Neutrophil (primary cell): Measurements from ENCODE around the gene STXBP4.

ENCODE experiments used
- H3K27ac ChIP-seq: fragments of 200-600 bp; sonication (generic); 2 replicates; pipeline ENCODE4 v1.5.1; 2016; ENCODE audit warnings: mild to moderate bottlenecking, moderate library complexity
- H3K27me3 ChIP-seq: fragments of 200-600 bp; sonication (generic); 2 replicates; pipeline ENCODE4 v1.6.0; 2016; ENCODE audit warnings: mild to moderate bottlenecking
- H3K36me3 ChIP-seq: fragments of 200-600 bp; sonication (generic); 2 replicates; pipeline ENCODE4 v1.5.1; 2017
- H3K4me1 ChIP-seq, 2 experiments: fragments of 200-600 bp in 1 of 2; sonication (generic) in 1 of 2; 1 replicate in 1 of 2; 2 replicates in 1 of 2; pipeline versions ENCODE4 v1.5.1 to v1.6.1; 2013 to 2016; ENCODE audit warnings: low read depth in 1 of 2, low read length in 1 of 2, mild to moderate bottlenecking in 1 of 2, moderate library complexity in 1 of 2; ENCODE audit not compliant: control insufficient read depth in 1 of 2, insufficient read depth in 1 of 2
- H3K4me3 ChIP-seq, 2 experiments: fragments of 200-600 bp in 1 of 2; sonication (generic) in 1 of 2; 1 replicate in 1 of 2; 2 replicates in 1 of 2; pipeline ENCODE4 v1.5.1; 2013 to 2016; ENCODE audit warnings: low read depth in 1 of 2, low read length in 1 of 2, mild to moderate bottlenecking in 1 of 2, moderate library complexity in 1 of 2
- H3K9me3 ChIP-seq: fragments of 200-600 bp; sonication (generic); 2 replicates; pipeline ENCODE4 v1.5.1; 2016
- TF ChIP-seq, protein P1 (sequence below): fragments of 200-600 bp; sonication (generic); IDR thresholded peaks from 2 replicates; pipeline ENCODE4 v1.5.1; 2016; ENCODE audit warnings: antibody characterized with exemption

The STXBP4 gene

DNA sequence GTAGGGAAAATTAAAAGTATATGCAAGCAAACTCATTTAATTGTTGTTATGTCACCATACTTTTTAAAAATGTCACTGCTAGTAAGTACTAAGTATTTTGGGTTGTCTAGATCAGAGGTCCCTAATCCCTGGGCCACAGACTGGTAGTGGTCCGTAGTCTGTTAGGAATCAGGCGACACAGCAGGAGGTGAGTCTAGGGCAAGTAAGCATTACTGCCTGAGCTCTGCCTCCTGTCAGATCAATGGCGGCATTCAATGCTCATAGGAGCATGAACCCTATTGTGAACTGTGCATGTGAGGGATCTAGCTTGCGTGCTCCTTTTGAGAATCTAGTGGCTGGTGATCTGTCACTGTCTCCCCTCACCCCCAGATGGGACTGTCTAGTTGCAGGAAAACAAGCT lies 21.6 kb downstream of the STXBP4 start:
- Histone ChIP-seq H3K9me3 (no peaks in the 10 kb centered on the region), H3K27ac (no peak overlapping the region), H3K4me1 (no peaks in the 10 kb centered on the region), H3K36me3 (no peaks in the 10 kb centered on the region), H3K27me3 (no peaks in the 10 kb centered on the region), H3K4me3 (no peak overlapping the region)
- TF ChIP-seq, protein P1, sequence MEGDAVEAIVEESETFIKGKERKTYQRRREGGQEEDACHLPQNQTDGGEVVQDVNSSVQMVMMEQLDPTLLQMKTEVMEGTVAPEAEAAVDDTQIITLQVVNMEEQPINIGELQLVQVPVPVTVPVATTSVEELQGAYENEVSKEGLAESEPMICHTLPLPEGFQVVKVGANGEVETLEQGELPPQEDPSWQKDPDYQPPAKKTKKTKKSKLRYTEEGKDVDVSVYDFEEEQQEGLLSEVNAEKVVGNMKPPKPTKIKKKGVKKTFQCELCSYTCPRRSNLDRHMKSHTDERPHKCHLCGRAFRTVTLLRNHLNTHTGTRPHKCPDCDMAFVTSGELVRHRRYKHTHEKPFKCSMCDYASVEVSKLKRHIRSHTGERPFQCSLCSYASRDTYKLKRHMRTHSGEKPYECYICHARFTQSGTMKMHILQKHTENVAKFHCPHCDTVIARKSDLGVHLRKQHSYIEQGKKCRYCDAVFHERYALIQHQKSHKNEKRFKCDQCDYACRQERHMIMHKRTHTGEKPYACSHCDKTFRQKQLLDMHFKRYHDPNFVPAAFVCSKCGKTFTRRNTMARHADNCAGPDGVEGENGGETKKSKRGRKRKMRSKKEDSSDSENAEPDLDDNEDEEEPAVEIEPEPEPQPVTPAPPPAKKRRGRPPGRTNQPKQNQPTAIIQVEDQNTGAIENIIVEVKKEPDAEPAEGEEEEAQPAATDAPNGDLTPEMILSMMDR: no peak

DNA sequence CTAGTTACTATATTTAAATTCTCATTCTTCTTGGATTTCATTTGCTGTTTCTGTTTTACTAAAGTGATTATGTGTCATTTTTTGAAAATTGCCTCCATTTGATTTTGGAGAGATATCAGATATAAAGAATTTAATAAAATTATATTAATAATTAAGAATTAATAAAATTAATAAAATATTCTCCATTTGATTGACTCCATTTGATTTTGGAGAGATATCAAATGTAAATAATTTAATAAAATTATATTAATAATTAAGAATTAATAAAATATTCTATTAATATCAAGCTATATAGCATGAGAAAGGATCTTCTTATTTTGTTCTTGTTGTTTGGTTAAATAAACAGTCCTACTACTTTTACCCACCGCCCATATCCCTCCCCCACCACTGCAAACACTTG lies 23.0 kb downstream of the STXBP4 start:
- Histone ChIP-seq H3K27ac (no peak overlapping the region), H3K36me3 (no peaks in the 10 kb centered on the region), H3K4me3 (no peak overlapping the region), H3K27me3 (no peaks in the 10 kb centered on the region), H3K9me3 (no peaks in the 10 kb centered on the region), H3K4me1 (no peaks in the 10 kb centered on the region)
- TF ChIP-seq, protein P1: no peak

DNA sequence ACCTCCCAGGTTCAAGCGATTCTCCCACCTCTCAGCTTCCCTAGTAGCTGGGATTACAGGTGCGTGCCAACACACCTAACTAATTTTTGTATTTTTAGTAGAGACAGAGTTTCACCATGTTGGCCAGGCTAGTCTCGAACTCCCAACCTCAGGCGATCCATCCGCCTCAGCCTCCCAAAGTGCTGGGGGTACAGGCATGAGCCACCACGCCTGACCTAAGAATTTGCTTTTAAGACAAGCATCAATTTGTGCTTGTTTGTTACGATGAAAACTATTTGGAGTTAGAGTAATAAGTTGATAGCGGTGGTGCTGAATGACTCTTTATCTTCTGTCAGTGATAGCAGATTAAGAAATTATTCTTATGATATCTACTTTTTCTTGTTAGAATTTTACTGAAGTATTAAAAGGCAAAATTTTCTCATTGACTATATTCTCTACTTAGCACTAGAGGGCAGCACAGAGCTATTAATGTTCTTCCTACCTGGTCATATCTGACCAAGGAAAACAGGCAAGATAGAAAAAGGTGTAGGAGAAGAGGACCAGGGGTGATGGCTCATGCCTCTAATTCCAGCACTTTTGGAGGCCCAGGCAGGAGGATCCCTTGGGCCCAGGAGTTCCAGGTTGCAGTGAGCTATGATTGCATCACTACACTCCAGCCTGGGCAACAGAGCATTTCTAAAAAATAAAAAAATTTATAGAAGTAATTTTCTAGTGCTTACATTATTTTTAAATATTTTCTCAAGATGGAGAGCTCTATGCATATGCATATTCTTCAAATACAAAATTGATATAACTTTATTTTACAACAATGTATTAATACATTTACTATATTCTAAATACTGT lies 24.5 kb downstream of the STXBP4 start:
- H3K36me3 ChIP-seq: no peaks in the 10 kb centered on the region
- H3K4me1 ChIP-seq: no peaks in the 10 kb centered on the region
- TF ChIP-seq, protein P1: no peak
- H3K4me3 ChIP-seq: no peak overlapping the region
- H3K27ac ChIP-seq: no peak overlapping the region
- no peaks in the 10 kb centered on the region for H3K27me3 ChIP-seq
- no peaks in the 10 kb centered on the region for H3K9me3 ChIP-seq

DNA sequence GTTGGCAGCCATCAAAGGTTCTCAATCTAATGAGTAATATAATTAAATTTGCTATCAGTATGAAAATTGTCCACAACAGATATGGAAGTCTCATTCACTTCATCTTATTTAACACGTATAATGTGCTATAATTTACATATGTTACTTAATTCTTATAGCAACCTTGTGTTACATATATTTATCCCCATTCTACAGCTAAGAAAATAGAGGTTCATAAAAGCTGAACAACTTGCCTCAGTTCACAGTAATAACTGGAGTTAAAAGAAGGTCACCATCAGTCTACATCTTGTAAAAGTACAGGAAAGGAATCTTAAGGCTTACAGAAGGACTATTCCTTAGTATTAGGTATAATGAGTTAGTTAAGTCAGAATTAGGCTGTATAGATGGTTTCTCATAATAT lies 27.9 kb downstream of the STXBP4 start:
- Histone ChIP-seq H3K27ac (no peak overlapping the region), H3K4me3 (no peak overlapping the region), H3K36me3 (no peaks in the 10 kb centered on the region), H3K27me3 (no peaks in the 10 kb centered on the region), H3K4me1 (no peaks in the 10 kb centered on the region), H3K9me3 (no peaks in the 10 kb centered on the region)
- TF ChIP-seq, protein P1: no peak

DNA sequence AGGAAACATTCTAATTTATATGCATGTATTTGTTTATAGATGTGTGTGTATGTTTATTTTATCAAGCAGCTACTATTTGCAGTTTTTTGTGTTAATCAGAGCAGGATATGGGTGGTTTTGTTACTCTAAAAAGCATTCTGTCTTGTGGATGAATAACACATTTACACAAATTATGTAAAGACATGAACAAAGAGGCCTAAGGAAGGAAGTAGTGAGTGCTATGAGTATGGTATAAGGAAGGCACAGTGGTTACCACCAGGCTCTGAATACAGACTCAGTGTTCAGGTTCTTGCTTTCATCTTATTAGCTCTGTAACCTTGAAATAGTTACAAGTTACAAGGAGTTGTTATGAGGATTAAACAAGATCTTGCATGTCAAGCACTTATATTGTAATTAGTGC lies 33.9 kb downstream of the STXBP4 start:
- H3K4me3 ChIP-seq: no peak overlapping the region
- no peaks in the 10 kb centered on the region for H3K4me1 ChIP-seq
- no peaks in the 10 kb centered on the region for H3K27me3 ChIP-seq
- H3K27ac ChIP-seq: no peak overlapping the region
- H3K9me3 ChIP-seq: no peaks in the 10 kb centered on the region
- H3K36me3 ChIP-seq: no peaks in the 10 kb centered on the region
- TF ChIP-seq, protein P1: no peak
